GM18858 (cell line): Measurements from ENCODE around the gene PCNX1.
"Not testable (repeated sequence)": the region's sequence is repeated elsewhere in the genome, so short reads cannot be mapped to it uniquely, and the experiment has no call there.

ENCODE experiments used
- ATAC-seq: cut with Tn5 transposase; IDR thresholded peaks from one replicate; pipeline ENCODE4 v1.9.1; 2021; ENCODE audit not compliant: unreplicated experiment

The PCNX1 gene

DNA sequence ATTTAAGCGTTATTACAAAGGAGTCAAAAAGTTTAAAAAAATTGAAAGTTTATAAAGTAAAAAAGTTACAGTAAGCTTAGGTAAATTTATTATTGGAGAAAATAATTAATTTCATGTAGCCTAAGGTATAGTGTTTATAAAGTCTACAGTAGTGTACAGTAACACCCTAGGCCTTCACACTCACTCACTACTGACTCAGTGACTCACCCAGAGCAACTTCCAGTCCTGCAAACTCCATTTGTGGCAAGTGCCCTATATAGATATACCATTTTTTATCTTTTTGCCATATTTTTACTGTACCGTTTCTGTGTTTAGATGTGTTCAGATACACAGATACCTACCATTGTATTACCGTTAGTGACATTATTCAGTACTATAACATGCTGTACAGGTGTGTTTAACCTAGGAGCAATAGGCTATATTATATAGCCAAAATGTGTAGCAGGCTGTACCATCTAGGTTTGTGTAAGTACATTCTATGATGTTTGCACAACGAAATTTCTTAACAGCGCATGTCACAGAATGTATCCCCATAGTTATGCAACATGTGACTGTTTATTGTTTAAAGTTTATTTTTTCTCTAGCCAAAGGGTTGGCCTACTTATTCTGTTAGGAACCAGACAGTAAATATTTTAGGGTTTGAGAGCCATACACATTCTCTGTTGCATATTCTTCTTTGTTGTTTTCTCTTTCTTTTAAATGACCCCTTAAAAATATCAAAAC, 155.5 kb downstream of the PCNX1 start:
- no peak for ATAC-seq

DNA sequence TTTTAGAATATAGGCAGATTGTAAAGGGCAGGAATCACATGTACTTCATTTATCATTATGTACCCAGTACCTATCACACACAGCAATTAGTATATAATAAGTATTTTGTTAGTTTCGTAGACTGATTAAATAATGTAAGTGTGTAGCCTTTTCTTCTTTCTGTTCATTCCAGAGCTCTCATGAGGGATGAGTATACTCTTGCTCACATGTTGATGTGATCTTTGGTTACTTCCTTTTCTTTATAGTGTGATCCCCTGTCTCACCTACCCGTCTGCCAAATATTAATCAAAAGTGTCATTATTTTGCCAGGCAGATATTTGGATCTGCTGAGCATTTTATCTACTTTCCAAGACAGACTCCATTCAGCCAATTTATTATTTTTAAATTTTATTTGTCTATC, 156.1 kb downstream of the PCNX1 start:
- no peak for ATAC-seq

DNA sequence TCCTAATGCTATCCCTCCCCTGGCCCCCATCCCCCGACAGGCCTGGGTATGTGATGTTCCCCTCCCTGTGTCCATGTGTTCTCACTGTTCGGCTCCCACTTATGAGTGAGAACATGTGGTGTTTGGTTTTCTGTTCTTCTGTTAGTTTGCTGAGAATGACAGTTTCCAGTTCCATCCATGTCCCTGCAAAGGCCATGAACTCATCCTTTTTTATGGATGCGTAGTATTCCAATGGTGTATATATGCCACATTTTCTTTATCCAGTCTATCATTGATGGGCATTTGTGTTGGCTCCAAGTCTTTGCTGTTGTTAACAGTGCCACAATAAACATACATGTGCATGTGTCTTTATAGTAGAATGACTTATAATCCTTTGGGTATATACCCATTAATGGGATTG, 157.5 kb downstream of the PCNX1 start:
- not testable (repeated sequence) for ATAC-seq

DNA sequence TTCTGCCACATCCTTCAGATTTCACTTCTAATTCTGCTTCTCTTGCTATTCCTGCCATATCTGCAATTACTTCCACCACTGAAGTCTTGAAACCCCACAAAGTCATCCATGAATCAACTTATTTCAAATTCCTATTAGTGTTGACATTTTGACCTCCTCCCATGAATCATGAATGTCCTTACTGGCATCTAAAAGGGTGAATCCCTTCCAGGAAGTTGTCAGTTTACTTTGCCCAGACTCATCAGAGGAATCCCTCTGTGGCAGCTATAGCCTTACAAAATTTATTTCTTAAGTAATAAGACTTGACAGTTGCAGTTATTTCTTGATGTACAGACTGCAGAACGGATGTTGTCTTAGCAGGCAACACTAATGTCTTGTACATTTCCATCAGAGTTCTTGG, 162.9 kb downstream of the PCNX1 start:
- no peak for ATAC-seq

DNA sequence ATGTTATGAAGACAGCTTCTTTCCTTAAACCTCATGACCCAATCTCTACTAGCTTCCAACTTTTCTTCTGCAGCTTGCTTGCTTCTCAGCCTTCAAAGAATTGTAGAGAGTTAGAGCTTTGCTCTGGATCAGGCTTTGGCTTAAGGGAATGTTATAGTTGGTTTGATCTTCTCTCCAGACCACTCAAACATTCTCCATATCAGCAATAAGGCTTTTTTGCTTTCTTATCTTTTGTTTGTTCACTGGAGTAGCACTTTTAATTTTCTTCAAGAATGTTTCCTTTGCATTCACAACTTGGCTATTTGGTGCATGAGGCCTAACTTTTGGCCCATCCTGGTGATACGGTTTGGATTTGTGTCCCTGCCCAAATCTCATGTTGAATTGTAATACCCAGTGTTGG, 163.8 kb downstream of the PCNX1 start:
- ATAC-seq = no peak

DNA sequence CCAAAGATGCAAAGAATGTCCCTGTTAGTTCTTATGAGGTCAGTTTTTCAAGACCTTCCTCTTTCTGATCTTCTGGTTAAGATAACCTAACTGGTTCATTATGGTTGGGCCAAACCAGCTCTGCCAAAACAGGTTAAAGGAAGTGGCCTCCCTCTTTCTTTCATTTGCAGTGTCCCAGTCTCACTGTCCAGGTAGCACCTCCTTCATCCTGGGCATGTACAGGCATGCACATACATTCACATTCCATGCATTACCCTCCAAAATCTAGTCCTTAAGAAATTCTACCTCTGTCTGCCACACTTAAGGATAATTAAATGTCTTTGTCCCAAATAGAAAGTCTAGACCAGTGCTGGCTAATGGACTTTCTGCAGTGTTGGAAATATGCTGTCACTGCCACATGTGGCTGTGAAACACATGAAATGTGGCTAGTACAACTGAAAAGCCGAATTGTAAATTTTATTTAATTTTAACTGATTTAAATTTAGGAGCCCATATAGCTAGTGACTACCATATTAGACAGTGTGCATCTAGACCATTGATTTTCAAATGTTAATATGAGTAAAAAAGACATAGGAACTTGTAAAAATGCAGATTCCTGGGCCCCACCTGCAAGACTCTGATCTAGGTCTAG, 169.3 kb downstream of the PCNX1 start:
- no peak for ATAC-seq

DNA sequence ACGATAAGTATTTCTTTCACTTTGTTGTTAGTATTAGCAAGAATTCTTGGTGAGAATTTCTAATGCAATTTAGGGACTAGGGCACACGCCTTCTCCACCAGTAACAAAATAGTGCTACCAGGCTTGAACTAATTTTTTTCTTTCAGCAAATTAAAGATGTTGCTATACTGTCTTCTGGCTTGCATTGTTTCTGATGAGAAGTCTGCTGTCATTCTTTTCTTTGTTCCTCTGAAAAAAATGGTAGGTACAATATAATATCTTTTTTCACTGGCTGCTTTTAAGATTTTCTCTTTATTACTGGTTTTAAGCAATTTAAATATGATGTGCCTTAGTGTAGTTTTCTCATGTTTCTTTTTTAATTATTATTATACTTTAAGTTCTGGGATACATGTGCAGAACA, 171.2 kb downstream of the PCNX1 start:
- no peak for ATAC-seq

DNA sequence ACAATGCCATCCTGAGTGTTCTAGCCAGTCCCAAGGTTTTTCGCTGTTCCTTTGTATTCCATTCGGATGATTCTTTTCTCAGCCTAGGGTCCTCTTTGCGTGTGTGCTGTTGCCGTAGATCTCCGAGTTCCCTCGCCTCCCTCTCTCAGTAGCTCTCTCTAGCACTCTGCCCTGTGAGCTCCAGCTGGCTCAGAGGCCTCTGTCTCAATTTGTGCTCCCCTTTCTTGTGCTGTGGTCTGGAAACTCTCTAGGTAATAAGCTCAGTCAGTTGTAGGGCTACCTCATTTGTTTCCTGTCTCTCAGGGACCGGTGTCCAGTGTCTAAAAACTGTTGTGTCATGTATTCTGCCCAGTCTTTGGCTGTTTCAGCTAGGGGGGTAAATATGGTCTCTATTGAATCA, 179.3 kb downstream of the PCNX1 start:
- ATAC-seq = no peak

DNA sequence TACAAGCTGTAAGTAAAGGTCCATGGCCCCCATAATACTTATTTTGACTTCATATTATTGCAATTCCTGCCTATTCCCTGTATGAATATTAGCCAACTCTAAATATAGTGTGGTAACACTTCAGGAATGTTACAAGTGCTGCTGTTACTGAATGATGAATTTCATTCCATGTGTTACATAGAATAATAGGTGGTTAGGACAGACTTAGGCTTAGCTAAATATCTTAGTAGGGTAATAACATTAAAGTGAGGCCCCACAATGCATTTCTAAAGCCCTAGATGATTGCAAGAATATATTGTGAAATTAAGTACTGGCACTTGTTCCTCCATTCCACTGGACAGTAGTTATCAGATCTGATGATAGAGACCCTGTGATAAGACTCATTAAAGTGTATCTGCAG, 182.7 kb downstream of the PCNX1 start:
- ATAC-seq = no peak

DNA sequence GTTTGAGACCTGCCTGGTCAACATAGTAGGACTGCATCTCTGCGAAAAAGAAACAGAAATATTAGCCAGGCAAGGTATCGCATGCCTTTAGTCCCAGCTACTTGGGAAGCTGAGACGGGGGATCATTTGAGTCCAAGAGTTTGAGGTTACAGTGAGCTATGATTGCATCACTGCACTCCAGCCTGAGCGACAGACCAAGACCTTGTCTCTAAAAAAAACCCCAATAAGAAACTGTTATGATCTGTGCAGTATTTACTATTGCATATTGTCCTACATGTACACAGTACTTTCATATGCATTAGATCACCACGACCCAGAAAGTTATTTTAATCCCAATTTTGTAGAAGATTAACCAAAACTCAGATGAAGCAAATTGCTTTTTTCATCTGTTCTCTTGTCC, 187.5 kb downstream of the PCNX1 start:
- ATAC-seq = no peak

DNA sequence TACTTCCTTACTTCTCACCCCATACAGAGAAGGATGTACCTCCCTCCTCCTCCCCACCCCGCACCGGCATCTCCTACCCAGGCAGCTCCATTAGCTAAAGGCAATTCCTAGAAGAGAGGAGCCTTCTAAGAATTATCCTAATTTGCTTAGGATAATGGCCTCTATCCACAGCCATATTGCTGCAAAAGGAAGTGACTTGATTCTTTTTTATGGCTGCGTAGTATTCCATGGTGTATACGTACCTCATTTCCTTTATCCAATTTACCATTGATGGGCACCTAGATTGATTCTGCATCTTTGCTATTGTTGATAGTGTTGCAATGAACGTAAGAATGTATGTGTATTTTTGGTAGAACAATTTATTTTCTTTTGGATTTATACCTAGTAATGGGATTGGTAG, 189.7 kb downstream of the PCNX1 start:
- no peak for ATAC-seq

DNA sequence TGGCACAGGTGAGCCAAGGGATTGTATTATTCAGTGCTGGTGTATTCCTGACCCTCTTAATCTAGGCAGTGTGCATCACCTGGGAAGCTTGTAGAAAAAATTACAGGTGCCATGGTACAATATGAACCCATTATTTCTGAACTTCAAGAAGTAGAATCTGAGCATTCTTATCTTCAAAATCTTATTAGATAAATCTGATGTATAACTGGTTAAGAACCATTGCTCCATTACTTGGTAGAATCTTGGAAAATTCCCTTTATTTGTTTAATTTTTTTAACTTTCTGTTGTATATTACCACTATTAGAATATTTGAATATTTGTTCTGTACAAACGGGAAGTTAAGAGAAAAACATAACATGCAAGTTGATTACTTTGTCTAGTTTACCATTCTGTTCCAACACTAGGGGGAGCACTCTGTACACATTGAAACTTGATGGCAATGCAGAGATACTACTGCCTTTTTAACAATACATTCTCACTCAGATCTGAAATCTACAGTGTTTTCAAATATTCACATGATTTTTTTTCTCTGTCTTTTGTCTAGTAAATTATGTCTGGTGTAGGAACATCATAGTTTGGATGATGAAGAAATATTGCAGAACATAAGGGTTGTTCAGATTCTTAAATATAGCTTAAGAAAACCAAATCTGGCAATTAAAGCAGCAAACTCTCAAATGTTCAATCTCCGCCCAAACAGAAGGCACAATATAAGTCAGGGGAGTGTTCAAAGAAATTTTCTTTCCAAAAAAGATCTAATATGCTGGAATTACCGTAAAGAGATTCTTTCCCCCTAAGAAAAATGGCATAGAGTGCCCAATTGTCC, 196.6 kb downstream of the PCNX1 start:
- no peak for ATAC-seq

DNA sequence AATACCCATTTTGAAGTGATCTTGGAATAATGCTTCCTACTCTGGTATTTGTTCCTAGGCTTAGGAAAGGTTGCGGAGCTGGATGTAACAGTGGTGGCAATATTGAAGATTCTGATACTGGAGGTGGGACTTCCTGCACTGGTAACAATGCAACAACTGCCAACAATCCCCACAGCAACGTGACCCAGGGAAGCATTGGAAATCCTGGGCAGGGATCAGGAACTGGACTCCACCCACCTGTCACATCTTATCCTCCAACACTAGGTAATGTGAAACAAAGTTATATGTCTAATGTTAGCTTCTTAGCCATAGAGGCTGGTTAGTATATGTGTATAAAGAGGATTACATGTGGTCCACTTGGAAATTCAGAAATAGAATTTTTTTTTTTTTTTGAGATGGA, 197.9 kb downstream of the PCNX1 start:
- no peak for ATAC-seq

DNA sequence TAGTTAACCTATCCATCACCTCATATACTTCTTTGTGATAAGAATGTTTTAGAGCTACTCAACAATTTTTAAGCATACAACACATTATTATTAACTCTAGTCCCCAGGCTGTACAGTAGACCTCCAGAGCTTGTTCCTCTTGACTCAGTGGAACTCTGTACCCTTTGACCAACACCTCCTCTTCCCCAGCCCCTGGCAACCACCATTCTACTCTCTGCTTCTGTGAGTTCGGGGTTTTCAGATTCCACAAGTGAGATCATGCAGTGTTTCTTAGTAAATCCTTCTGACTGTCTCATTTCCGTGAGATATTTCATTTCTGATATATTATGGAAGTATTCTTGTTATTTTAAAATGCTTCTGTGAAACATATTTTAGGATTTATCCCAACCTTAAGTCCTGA, 200.7 kb downstream of the PCNX1 start:
- ATAC-seq = no peak

DNA sequence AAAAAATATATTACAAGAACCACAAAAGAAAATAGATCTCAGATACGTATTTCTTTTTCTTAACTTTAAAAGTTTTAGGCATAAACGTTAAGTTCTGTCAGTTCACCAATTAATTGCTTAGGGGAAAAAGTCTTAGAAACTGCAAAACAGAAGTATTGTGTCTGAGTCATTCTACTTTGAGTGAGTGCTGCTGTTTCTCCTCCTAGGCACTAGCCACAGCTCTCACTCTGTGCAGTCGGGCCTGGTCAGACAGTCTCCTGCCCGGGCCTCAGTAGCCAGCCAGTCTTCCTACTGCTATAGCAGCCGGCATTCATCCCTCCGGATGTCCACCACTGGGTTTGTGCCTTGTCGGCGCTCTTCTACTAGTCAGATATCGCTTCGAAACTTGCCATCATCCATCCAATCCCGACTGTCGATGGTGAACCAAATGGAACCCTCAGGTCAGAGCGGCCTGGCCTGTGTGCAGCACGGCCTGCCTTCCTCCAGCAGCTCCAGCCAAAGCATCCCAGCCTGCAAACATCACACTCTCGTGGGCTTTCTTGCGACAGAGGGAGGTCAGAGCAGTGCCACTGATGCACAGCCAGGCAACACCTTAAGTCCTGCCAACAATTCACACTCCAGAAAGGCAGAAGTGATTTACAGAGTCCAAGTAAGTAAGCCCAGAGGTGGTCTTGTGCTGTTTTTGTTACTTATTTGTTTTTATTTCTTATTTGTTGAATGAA, 201.3 kb downstream of the PCNX1 start:
- no peak for ATAC-seq

DNA sequence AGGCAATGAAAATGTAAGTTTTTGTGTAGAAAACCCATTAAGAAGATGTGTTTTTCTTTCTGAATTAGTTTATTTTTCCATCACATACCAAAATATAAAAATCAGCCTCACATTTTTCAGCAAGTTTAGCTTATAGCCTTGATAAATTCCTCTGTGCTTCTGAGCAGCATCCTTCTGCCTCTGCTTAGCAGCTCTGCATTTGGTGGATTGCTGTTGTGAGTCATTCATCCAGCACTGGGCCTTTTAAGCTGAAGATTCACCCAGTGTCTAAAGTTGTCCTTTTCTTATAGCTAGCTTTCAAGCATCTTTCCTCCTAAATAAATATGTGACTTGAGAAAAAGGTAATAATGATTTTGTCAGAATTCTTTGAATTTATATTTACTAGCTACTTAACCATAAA, 206.1 kb downstream of the PCNX1 start:
- ATAC-seq = no peak

DNA sequence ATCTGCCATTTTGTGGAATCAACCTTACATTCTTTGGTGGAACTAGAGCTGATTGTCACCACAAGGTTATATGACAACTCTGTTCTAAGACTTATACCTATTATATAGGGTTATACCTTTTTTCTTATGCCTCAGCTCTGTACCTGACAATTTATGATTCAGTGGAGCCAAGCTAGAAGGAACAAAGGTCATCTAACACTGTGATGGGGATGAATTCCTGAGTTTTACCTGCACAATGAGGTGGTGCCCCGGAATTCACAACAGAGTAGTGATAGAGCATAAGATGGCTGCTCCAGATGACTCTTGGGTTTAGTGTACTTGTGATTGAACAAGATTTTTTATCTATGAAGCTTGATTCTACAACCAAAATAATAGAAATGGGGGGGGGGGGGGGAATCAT, 207.3 kb downstream of the PCNX1 start:
- ATAC-seq = no peak

DNA sequence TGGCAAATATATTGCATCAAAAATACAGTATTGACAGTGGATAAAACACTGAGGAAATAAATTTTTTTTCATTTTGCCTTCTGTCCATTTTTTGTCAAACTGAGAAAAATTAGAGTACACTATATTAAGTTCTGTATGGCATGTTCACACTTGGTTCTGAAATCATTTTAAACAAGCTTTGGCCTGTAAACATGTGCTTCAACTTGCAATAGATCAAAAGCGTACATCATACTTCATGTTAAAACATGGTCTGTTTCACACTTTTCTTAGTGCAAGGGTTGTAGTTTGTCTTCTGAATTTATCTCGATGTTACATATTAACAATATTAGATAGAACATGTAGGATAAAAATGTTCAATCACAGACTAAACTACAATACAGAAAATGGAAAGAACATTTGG, 208.0 kb downstream of the PCNX1 start:
- ATAC-seq = no peak

DNA sequence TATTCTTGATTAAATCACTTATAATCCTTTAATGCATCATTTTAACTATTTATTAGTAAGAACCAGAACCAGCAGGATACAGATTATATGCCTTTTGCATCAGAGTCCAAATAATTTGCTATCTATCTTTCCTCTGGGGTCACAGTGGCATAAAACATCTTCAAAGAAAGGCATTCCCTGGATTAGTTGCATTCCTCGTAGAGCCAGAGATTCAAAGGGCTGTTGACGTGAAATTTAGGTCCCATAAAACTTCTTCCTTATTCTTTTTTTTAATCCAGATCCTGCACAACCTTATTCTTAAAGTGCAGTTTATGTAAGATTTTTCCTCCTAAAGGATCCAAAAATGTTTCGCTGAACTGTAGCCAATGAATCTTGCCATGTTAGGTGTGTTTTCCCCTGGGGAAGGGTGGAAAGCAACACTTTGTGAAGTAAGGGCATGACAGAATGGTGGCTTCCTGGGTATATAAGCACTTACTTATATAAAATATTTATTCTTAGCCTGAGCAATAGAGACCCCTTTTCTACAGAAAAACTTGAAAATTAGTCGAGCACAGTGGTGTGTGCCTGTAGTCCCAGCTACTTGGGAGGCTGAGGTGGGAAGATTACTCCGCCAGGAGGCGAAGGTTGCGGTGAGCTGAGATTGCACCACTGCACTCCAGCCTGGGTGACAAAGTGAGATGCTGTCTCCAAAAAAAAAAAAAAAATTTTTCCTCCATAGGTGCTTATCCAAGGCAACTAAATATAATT, 208.7 kb downstream of the PCNX1 start:
- no peak for ATAC-seq

DNA sequence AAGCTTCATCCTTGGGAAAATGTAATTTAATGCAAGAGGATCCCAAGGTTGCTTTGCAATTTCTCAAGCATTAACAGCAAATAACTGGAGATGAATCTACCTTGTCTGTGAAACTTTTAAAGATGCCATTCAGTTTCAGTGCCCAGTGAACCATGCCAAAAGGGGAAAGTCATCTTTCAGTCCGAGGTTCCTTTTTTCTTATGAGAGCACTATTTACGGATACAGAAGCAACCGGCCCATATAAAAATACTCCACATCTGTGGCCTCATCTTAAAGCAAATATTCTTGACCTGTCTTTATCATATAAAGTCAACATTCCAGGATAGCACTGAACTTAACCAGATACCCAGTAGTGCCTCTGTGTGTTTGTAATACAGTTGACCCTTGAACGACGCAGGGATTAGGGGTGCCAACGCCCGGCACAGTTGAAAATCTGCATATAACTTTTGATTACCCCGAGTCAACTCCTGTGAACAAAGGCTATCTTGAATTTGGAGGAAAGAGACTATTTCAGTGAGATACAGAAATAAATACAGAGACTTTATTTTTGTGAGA, 209.4 kb downstream of the PCNX1 start:
- ATAC-seq = no peak
